ENCODE measurements around the gene TK2.

TK2 gene

DNA sequence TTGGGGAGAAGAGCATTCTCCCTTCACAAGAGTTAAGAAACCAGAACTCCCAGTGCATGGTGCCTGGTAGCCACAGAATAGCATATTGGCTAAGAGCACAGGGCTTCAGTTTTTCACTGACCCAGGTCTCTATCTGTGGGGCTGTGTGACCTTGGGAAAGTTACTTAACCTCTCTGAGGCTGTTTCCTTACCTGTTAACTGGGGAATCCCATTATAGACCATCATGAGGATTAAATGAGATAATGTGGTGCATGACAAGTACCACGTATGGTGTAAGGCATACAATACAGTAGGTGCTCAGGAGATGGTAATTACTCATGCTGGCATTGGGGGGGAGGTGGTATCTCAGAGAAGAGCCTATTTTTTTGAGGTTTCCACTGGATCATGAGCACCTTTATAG, 89.2 kb downstream of the TK2 start:
- DNase-seq, result no peak

DNA sequence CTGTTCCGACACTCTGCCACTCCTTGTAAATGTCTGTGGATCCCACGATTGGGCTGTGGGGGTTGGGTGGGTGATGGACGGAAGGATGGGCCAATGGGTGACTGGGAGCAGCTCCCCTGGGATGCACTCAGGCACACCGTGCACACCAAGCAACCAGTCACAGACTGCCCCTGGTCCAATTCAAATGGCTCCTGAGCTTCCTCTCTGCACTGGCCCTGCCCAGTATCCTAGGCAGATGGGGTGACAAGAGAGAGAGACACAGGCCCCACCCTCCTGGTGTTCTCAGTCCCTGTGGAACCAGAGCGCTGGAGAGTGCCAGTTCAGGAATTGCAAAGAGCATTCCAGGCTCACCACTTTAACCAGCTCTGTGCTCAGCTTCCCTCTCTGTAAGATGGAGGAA, 90.0 kb downstream of the TK2 start:
- DNase-seq, result no peak

DNA sequence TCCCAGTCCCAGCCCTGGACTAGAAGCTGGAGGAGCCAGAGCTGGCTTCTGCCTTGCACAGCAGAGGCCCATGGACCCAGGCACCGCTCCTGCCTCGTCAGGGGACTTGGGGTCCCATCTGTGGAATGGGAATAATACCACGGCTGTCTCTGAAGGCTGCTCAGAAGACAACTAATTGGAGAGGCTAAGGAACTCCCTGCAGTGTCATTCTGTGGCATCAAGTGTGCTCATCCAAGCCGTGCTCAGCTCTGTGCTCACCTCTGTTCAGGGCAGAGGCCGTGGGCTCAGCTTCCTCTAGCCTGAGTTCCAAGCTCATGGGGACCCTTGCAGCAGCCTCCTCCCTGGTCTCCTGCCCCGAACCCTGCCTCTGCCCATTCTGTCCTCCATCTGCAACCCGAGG, 91.1 kb downstream of the TK2 start:
- no peak for DNase-seq

GRCh38 chr16:66458292-66458691, 91.6 kb downstream of the TK2 start:
- no peak for DNase-seq
